Measurements from ENCODE around the gene SLC47A2. TPM values are rescaled to one million over a fixed set of nuclear protein-coding genes. Genes with fewer than 3 reads are reported as not detected.

SLC47A2 gene
- total and polyA plus RNA-seq, 2 experiments from 2014 or later, result not detected

DNA sequence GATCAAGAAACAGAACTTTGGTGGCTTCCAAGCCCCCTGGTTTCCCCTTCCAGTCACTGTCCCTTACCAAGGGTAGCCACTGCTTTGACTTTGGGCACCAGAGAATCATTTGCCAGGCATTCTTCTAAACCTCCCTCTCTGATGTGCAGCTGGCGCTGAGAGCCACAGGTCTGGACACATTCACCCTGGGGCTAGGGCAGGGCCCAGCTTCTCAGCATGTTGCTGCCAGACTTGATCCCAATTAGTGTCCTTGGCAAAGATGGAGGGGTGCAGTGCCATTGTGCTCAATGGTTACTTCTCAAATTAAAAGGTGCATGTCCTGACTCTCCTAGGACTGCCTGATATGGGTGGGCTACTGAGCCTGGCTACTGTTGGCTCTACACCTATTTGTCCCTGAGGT lies 7.6 kb upstream of the SLC47A2 start (continued):
- TF ChIP-seq, protein P1, sequence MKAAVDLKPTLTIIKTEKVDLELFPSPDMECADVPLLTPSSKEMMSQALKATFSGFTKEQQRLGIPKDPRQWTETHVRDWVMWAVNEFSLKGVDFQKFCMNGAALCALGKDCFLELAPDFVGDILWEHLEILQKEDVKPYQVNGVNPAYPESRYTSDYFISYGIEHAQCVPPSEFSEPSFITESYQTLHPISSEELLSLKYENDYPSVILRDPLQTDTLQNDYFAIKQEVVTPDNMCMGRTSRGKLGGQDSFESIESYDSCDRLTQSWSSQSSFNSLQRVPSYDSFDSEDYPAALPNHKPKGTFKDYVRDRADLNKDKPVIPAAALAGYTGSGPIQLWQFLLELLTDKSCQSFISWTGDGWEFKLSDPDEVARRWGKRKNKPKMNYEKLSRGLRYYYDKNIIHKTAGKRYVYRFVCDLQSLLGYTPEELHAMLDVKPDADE (IDR thresholded peaks at IDR 0.05), result no peak
- TF ChIP-seq POLR2AphosphoS5 (IDR thresholded peaks at IDR 0.05; ENCODE audit: low read depth), result no peak

DNA sequence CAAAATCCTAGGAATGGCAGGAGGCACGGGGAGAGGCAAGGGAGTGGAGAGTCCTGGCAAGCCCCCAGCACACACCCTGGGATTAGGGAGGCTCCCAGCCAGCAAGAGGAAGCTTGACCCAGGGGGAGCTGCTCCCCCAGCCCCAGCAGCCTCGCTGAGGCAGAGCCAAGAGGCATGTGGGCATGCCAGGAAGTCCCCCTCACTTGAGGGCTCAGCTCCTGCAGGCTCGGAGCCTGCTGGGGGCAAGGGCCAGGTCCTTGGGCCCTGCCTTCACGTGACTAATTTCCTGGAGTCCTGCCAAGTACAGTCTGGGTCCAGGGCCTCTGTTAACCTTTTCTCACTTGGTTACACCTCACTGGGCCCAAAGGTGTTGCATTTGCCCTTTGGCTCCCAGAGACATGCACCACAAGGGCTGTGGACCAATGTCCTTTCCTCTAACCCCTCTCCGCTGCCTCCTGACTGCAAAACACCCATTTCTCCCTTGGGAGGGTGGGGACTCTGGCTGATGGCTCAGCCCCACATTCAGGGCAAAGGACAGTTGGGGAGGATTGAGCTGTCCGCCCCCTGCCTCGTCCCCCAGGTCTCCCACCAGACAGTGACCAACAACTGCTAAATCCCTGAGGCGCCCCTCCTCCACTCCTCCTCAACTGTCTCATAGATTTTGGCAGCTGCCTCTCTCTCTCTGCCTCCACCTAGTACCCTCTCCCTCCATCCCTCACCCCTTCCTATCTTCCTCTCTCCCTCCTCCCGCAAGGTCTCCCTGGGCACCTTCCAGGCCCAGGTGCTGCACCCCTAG lies 4.4 kb upstream of the SLC47A2 start:
- no peak overlapping the region for H3K27ac Mint-ChIP-seq
- H3K79me2 ChIP-seq (replicated peaks; ENCODE audit: insufficient read depth), result no peaks in the 10 kb centered on the region
- no peak overlapping the region for H3K4me2 ChIP-seq
- ATAC-seq, result no peak
- H3K4me3 ChIP-seq, result no peak overlapping the region
- H3K27me3 Mint-ChIP-seq (ENCODE audit: insufficient read depth, low read depth, poor library complexity), result peaks cover 7% of the 10 kb centered on the region
- no peaks in the 10 kb centered on the region; the same call in 2 of the 3 replicates for H3K9me3 Mint-ChIP-seq
- no peak overlapping the region for H2AFZ ChIP-seq
- no peak overlapping the region for H3K4me3 Mint-ChIP-seq
- H4K20me1 ChIP-seq (replicated peaks; ENCODE audit: insufficient read depth), result no peaks in the 10 kb centered on the region
- no peaks in the 10 kb centered on the region for H3K27me3 ChIP-seq (ENCODE audit: insufficient read depth)
- no peak for DNase-seq (ENCODE audit: low spot score)
- no peaks in the 10 kb centered on the region for H3F3A ChIP-seq (replicated peaks; ENCODE audit: low read depth)
- H3K36me3 ChIP-seq (ENCODE audit: insufficient read depth), result no peaks in the 10 kb centered on the region
- no peaks in the 10 kb centered on the region; the same call in 2 of the 3 replicates for H3K36me3 Mint-ChIP-seq (ENCODE audit: low read depth)
- no peak overlapping the region for H3K27ac ChIP-seq (ENCODE audit: low read depth)
- H3K4me1 ChIP-seq (ENCODE audit: insufficient read depth), result no peaks in the 10 kb centered on the region
- H3K4me1 Mint-ChIP-seq, result peaks cover 2% of the 10 kb centered on the region; the same call in 2 of the 3 replicates
- no peaks in the 10 kb centered on the region for H3K9me2 ChIP-seq (ENCODE audit: insufficient read depth)
- no peak for TF ChIP-seq NANOG (IDR thresholded peaks at IDR 0.05; ENCODE audit: borderline replicate concordance)
- TF ChIP-seq STAT1 (IDR thresholded peaks at IDR 0.05; ENCODE audit: unreplicated experiment), result no peak
- TF ChIP-seq ZNF331 (CRISPR knock-in tag; IDR thresholded peaks at IDR 0.05; ENCODE audit: low read depth), result no peak
- TF ChIP-seq EZH2 (IDR thresholded peaks at IDR 0.05; ENCODE audit: low read depth, unreplicated experiment), result no peak
- TF ChIP-seq, protein P2, sequence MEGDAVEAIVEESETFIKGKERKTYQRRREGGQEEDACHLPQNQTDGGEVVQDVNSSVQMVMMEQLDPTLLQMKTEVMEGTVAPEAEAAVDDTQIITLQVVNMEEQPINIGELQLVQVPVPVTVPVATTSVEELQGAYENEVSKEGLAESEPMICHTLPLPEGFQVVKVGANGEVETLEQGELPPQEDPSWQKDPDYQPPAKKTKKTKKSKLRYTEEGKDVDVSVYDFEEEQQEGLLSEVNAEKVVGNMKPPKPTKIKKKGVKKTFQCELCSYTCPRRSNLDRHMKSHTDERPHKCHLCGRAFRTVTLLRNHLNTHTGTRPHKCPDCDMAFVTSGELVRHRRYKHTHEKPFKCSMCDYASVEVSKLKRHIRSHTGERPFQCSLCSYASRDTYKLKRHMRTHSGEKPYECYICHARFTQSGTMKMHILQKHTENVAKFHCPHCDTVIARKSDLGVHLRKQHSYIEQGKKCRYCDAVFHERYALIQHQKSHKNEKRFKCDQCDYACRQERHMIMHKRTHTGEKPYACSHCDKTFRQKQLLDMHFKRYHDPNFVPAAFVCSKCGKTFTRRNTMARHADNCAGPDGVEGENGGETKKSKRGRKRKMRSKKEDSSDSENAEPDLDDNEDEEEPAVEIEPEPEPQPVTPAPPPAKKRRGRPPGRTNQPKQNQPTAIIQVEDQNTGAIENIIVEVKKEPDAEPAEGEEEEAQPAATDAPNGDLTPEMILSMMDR (conservative IDR thresholded peaks at IDR 0.05; ENCODE audit: low read depth in 2 of 2), result no peak
- no peak for TF ChIP-seq ZNF114 (CRISPR knock-in tag; IDR thresholded peaks at IDR 0.05)
- no peak for TF ChIP-seq JUNB (IDR thresholded peaks at IDR 0.05; ENCODE audit: unreplicated experiment)
- no peak for TF ChIP-seq EZH2phosphoT487 (IDR thresholded peaks at IDR 0.05; ENCODE audit: unreplicated experiment)
- TF ChIP-seq POLR2AphosphoS5 (IDR thresholded peaks at IDR 0.05; ENCODE audit: low read depth), result no peak
- no peak for TF ChIP-seq CREB1 (CRISPR knock-in tag; IDR thresholded peaks at IDR 0.05; ENCODE audit: low read depth)
- TF ChIP-seq, protein P3, sequence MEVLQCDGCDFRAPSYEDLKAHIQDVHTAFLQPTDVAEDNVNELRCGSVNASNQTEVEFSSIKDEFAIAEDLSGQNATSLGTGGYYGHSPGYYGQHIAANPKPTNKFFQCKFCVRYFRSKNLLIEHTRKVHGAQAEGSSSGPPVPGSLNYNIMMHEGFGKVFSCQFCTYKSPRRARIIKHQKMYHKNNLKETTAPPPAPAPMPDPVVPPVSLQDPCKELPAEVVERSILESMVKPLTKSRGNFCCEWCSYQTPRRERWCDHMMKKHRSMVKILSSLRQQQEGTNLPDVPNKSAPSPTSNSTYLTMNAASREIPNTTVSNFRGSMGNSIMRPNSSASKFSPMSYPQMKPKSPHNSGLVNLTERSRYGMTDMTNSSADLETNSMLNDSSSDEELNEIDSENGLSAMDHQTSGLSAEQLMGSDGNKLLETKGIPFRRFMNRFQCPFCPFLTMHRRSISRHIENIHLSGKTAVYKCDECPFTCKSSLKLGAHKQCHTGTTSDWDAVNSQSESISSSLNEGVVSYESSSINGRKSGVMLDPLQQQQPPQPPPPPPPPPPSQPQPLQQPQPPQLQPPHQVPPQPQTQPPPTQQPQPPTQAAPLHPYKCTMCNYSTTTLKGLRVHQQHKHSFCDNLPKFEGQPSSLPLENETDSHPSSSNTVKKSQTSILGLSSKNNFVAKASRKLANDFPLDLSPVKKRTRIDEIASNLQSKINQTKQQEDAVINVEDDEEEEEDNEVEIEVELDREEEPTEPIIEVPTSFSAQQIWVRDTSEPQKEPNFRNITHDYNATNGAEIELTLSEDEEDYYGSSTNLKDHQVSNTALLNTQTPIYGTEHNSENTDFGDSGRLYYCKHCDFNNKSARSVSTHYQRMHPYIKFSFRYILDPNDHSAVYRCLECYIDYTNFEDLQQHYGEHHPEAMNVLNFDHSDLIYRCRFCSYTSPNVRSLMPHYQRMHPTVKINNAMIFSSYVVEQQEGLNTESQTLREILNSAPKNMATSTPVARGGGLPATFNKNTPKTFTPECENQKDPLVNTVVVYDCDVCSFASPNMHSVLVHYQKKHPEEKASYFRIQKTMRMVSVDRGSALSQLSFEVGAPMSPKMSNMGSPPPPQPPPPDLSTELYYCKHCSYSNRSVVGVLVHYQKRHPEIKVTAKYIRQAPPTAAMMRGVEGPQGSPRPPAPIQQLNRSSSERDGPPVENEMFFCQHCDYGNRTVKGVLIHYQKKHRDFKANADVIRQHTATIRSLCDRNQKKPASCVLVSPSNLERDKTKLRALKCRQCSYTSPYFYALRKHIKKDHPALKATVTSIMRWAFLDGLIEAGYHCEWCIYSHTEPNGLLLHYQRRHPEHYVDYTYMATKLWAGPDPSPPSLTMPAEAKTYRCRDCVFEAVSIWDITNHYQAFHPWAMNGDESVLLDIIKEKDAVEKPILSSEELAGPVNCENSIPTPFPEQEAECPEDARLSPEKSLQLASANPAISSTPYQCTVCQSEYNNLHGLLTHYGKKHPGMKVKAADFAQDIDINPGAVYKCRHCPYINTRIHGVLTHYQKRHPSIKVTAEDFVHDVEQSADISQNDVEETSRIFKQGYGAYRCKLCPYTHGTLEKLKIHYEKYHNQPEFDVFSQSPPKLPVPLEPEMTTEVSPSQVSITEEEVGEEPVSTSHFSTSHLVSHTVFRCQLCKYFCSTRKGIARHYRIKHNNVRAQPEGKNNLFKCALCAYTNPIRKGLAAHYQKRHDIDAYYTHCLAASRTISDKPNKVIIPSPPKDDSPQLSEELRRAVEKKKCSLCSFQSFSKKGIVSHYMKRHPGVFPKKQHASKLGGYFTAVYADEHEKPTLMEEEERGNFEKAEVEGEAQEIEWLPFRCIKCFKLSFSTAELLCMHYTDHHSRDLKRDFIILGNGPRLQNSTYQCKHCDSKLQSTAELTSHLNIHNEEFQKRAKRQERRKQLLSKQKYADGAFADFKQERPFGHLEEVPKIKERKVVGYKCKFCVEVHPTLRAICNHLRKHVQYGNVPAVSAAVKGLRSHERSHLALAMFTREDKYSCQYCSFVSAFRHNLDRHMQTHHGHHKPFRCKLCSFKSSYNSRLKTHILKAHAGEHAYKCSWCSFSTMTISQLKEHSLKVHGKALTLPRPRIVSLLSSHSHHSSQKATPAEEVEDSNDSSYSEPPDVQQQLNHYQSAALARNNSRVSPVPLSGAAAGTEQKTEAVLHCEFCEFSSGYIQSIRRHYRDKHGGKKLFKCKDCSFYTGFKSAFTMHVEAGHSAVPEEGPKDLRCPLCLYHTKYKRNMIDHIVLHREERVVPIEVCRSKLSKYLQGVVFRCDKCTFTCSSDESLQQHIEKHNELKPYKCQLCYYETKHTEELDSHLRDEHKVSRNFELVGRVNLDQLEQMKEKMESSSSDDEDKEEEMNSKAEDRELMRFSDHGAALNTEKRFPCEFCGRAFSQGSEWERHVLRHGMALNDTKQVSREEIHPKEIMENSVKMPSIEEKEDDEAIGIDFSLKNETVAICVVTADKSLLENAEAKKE (CRISPR knock-in tag; IDR thresholded peaks at IDR 0.05), result no peak
